ENCODE measurements around the gene ZBTB45.
"Not testable (repeated sequence)": the region's sequence is repeated elsewhere in the genome, so short reads cannot be mapped to it uniquely, and the experiment has no call there.

- TF ChIP-seq CTCF, POLR2A (IDR thresholded peaks at IDR 0.05): not testable (repeated sequence)
These were observed 23.2 kb upstream of the ZBTB45 start for GRCh38 chr19:58542641-58543372.

Measured in uterus (tissue), 2 donors.